HG03095 (cell line): ENCODE results near the gene ATP6V0D1.

ENCODE experiments used
- ATAC-seq: cut with Tn5 transposase; IDR thresholded peaks from one replicate; pipeline ENCODE4 v1.9.1; 2021; ENCODE audit warnings: moderate library complexity; ENCODE audit not compliant: unreplicated experiment

ATP6V0D1 gene

GRCh38 chr16:67445913-67446907 lies 34.7 kb downstream of the ATP6V0D1 start:
- no peak for ATAC-seq

DNA sequence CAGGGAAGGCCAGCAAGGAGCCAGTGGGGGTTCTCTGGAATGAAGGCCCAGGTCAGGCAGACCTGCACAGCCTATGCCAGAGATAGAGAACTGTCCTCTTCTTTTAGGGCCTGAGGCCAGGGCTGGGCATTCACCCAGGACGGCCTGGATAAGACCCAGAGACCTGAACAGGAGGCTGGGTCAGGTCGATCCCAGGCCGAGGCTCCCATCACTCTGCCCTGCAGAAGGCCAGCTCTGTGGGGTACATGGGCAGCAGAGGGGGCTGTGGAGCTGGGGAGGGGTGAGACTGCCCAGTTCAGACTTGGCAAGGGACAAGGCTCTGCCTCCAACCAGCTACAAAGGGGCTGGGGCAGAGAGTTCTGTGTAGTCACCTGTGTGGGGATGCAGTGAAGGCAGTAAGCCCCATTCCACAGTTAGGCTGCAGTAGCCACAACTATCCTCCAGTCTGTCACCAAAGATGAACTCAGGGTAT lies 35.5 kb downstream of the ATP6V0D1 start:
- no peak for ATAC-seq

- ATAC-seq: no peak
These were observed 35.9 kb downstream of the ATP6V0D1 start for GRCh38 chr16:67445126-67445426.

- no peak for ATAC-seq
These were observed 36.5 kb downstream of the ATP6V0D1 start for GRCh38 chr16:67444259-67445125.

DNA sequence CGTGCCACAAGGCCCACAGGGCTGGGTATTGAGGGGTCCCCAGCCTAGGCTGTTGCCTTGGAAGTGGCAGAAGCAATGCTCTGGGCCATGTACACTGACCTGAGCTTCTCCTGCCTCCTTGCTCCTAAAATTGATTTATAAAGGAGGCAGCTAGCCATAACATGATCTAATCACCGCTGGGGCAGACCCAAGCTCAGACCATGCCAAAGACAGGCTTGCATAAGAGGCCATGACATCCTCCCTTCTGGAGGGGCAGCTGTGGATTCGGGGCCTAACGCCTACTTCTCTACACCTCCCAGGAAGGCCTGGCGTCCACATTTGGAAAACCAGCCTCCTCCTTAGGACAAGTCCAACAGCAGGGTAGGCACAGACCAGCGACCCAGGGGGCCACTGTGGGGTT lies 37.7 kb downstream of the ATP6V0D1 start:
- ATAC-seq: no peak

DNA sequence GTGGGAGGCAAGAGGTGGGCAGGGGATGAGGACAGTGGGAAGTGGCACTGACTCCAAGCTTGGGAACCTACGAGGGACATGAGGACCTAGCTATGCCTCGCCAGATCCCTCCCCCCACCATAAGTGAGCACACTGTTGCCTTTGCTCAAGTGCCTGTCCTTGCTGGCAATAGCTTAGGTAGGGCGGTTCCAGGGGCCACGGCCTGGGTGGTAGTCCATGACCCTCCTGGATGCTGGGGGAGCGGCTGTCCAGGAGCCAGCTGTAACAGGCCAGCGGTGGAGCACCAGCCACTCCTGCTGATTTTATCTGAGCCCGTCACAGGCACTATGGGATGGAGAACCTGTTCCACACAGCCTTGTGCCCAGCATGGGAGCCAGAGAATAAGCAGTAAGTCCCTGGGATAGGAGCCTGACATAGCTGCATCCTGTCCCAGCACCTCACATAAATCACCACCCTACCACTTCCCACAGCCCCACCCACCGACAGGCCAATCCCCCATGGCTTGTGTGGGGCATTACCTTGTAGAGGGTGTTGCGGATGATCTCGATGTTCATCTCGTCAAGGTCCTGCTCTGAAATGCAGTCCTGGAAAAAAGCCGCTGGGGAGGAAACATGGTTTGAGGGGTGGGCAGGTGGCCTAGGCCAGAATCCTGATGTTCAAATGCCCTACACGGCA lies 38.2 kb downstream of the ATP6V0D1 start:
- no peak for ATAC-seq

- no peak for ATAC-seq
These were observed 39.0 kb downstream of the ATP6V0D1 start for GRCh38 chr16:67441907-67442306.

DNA sequence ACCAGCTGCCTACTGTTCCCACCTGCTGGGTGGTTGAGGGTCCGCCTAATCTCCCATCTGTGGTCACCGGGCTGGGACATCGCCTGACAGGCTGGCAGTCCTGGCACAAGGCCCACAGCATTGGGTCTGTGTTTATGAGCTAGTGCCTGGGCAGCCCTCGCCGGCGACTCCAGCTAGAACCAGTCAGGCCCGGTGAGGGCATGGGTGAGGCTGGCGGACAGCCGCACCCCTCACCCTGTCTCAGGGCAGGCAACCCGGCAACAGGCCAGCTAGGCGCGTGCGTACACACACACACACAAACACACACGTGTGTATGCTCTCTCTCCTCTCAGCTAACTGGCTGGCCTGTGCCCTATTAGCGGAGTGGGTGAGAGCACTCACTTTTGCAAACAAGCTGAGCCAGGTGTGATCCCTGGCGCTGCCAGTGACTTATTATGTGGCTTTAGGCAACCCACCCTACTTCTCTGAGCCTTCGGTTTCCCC lies 39.6 kb downstream of the ATP6V0D1 start:
- no peak for ATAC-seq

- ATAC-seq: no peak
These were observed 42.0 kb downstream of the ATP6V0D1 start for GRCh38 chr16:67438824-67439393.

DNA sequence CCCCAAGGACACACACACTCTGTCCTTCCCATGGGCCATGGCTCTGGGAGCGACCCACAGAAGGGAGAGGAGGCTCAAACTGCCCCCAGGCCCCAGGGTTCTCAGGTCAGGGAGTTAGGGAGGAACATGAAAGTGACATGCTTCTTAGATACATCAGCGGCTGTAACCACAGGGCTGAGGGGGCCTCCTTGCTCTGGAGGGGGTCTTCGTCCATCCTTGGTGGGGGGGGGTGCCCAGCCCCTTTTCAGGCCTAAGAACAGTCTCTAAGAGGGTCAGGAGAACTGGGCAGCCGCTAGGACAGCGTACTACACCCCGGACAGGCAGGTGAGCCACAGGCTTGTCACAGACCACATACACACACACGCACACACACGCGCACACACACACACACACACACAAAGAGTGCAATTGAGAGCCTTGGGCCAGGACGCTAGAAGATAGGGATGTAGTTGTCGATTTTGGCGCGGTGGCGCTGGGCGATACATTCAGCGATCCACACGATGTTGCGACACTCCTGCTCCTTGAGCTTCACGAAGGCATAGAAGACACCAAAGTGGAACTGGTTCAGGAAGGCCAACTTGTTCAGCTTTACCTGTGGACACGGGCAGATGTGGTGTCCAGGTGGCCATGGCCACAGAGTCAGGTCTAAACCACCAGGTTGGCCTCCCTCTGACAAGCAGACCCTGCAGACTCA lies 42.7 kb downstream of the ATP6V0D1 start:
- ATAC-seq: no peak

- ATAC-seq: no peak
These were observed 43.4 kb downstream of the ATP6V0D1 start for GRCh38 chr16:67437513-67437912.

- ATAC-seq: no peak
These were observed 44.2 kb downstream of the ATP6V0D1 start for GRCh38 chr16:67436640-67437193.

- ATAC-seq: no peak
These were observed 45.2 kb downstream of the ATP6V0D1 start for GRCh38 chr16:67435758-67436164.

- no peak for ATAC-seq
These were observed 47.7 kb downstream of the ATP6V0D1 start for GRCh38 chr16:67433131-67433719.

DNA sequence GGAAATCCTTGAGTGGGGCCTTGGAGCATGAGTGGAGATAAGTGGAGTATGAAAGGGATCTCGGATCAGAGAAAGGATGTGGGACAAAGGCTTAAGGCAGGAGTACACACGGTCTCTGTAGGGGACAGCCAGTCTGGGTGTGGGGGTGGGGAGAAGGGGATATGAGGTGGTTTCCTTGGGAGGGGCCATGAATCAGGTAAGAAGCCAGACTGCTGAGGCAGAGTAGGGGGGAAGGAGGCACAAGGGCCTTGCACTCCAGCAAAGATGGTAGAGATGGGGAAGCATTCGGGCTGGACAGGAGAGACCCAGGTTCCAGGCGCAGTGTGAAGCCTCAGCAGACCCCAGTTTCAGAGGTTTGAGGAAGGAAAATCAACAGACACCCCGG lies 48.5 kb downstream of the ATP6V0D1 start:
- ATAC-seq: no peak

DNA sequence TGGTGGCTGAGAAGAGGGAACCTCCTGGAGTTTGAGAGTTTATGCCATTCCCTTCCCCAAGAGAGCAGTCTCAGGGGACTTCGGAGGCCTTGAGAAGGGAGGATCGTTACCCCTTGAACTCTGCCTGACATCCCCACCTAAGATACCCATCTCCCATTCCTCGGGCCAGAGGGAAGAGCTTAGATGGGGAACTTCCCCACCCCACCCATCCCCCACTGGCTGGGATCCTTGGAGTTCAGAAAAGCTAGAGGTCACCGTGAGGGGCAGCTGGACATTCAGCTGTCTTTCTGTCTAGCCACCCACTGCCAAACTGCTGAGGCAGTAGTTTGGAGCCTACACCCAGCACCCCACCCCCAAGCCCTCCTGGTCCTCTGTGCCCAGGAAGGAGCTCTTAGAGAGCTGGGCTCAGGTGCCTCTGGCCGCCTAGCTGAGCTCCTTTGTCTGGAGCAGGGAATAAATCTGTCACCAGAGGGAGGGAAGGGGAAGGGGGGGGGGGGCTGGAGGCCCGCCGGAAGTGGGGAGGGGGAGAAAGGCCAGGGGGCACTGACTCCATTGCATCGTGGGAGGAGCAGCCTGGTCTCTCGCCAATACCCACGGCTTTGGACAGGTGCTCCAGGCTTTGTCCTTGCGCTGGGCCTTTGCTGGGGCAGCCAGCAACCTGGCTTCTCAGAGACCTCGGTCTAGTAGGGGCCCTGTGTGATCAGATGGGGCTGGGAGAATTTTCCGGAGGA lies 49.0 kb downstream of the ATP6V0D1 start:
- ATAC-seq: no peak

DNA sequence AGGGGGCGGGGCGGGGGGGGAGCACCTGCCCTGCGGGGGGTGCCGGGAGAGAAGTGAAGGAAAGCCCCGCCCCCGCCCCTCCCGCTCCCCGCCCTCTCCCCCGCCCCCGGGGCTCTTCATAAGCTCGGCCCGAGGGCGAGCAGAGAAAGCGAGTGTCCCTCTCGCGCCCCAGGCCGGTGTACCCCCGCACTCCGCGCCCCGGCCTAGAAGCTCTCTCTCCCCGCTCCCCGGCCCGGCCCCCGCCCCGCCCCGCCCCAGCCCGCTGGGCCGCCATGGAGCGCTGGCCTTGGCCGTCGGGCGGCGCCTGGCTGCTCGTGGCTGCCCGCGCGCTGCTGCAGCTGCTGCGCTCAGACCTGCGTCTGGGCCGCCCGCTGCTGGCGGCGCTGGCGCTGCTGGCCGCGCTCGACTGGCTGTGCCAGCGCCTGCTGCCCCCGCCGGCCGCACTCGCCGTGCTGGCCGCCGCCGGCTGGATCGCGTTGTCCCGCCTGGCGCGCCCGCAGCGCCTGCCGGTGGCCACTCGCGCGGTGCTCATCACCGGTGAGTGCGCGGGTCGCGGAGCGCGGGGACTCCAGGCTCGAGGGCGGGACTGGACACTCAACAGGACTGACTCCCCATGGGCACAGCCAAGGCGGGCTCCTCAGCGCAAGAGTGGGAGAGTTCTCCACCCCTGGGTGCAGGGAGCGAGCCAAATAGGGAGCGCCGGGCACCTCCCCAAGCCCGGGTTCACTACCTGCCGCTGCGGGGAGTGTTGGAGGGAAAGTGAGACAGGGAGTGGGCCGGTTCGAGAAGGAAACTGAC lies 49.8 kb downstream of the ATP6V0D1 start, which contains the start of gene HSD11B2:
Gene HSD11B2, plus strand, starts transcription at position 145 of the 798 bp plus-strand sequence. Its CDS starts 128 bp downstream, at position 273.
- no peak for ATAC-seq

GRCh38 chr16:67430504-67430976 lies 50.4 kb downstream of the ATP6V0D1 start:
- ATAC-seq: no peak
